Effector memory CD8-positive, alpha-beta T cell (primary cell): ENCODE measurements around the gene SLC35G4.
"Not testable (repeated sequence)": the region's sequence is repeated elsewhere in the genome, so short reads cannot be mapped to it uniquely, and the experiment has no call there.

Source experiments
- ATAC-seq: fragments of 150-1000 bp; cut with Tn5 transposase; replicated peaks from 2 replicates; pipeline ENCODE4 v1.10.0; 2021; ENCODE audit warnings: mild to moderate bottlenecking, moderate library complexity
- DNase-seq, 3 experiments: peaks; one replicate each; pipeline ENCODE4 v3.0.0; 2021
- H3K27ac Mint-ChIP-seq, 2 donors: one replicate each; pipeline ENCODE4 v1.8.0; 2022; ENCODE audit warnings: mild to moderate bottlenecking in 2 of 2, mixed read lengths in 2 of 2, moderate library complexity in 2 of 2
- H3K27me3 Mint-ChIP-seq, 2 donors: one replicate each; pipeline ENCODE4 v1.8.0; 2022; ENCODE audit warnings: mixed read lengths in 2 of 2
- H3K36me3 Mint-ChIP-seq: one replicate; pipeline ENCODE4 v1.8.0; 2022; ENCODE audit warnings: mild to moderate bottlenecking, moderate library complexity, mixed read lengths; ENCODE audit not compliant: insufficient read depth
- H3K4me1 Mint-ChIP-seq, 2 donors: one replicate each; pipeline ENCODE4 v1.8.0; 2022; ENCODE audit warnings: low read depth in 2 of 2, mixed read lengths in 2 of 2
- H3K4me3 Mint-ChIP-seq, 2 donors: one replicate each; pipeline ENCODE4 v1.8.0; 2022; ENCODE audit warnings: mild to moderate bottlenecking in 2 of 2, mixed read lengths in 2 of 2, moderate library complexity in 2 of 2
- H3K9me3 Mint-ChIP-seq, 2 donors: one replicate each; pipeline ENCODE4 v1.8.0; 2022; ENCODE audit warnings: mixed read lengths in 2 of 2
- total RNA-seq, 9 experiments: gene quantifications; one replicate each; lab custom pipeline; 2026; lab: John Stamatoyannopoulos, UW

SLC35G4 gene
- 0 reads per million in 9 experiments for total RNA-seq

- H3K27ac Mint-ChIP-seq, H3K4me3 Mint-ChIP-seq, H3K27me3 Mint-ChIP-seq, H3K36me3 Mint-ChIP-seq, ATAC-seq, H3K4me1 Mint-ChIP-seq, DNase-seq, H3K9me3 Mint-ChIP-seq: not testable (repeated sequence)
Observed at GRCh38 chr18:11609488-11609887, at the start of gene SLC35G4. SLC35G4 (plus strand) TSS chr18:11609596; CDS start chr18:11609596, 0 bp downstream.

GRCh38 chr18:11561293-11561692 is 48.1 kb upstream of the SLC35G4 start:
- H3K4me3 Mint-ChIP-seq, result no peak overlapping the region
- no peaks in the 10 kb centered on the region for H3K36me3 Mint-ChIP-seq
- DNase-seq (no peak), ATAC-seq (no peak)
- H3K27ac Mint-ChIP-seq, result no peak overlapping the region
- H3K4me1 Mint-ChIP-seq, result no peaks in the 10 kb centered on the region
- no peaks in the 10 kb centered on the region for H3K9me3 Mint-ChIP-seq
- peaks cover under 1 to 11% of the 10 kb centered on the region in 2 donors for H3K27me3 Mint-ChIP-seq

GRCh38 chr18:11565716-11566115 is 43.7 kb upstream of the SLC35G4 start:
- Mint-ChIP-seq H3K36me3 (no peaks in the 10 kb centered on the region), H3K9me3 (no peaks in the 10 kb centered on the region), H3K27me3 (peaks cover 28 to 29% of the 10 kb centered on the region in 2 donors), H3K4me3 (no peak overlapping the region), H3K4me1 (no peaks in the 10 kb centered on the region), H3K27ac (no peak overlapping the region)
- ATAC-seq, result no peak
- no peak for DNase-seq

- Mint-ChIP-seq H3K4me1 (no peaks in the 10 kb centered on the region), H3K27me3 (peaks cover 27 to 29% of the 10 kb centered on the region in 2 donors), H3K9me3 (no peaks in the 10 kb centered on the region), H3K36me3 (no peaks in the 10 kb centered on the region), H3K4me3 (no peak overlapping the region), H3K27ac (no peak overlapping the region)
- DNase-seq (no peak), ATAC-seq (no peak)
Observed at GRCh38 chr18:11566236-11566965, 43.0 kb upstream of the SLC35G4 start.

GRCh38 chr18:11567396-11567795 is 42.0 kb upstream of the SLC35G4 start:
- peaks cover 2% of the 10 kb centered on the region for H3K36me3 Mint-ChIP-seq
- ATAC-seq (no peak), DNase-seq (no peak)
- H3K9me3 Mint-ChIP-seq, result no peaks in the 10 kb centered on the region
- H3K27ac Mint-ChIP-seq, result no peak overlapping the region
- H3K4me3 Mint-ChIP-seq, result no peak overlapping the region
- H3K27me3 Mint-ChIP-seq, result peaks cover 18 to 38% of the 10 kb centered on the region in 2 donors
- peaks cover 0 to 1% of the 10 kb centered on the region in 2 donors for H3K4me1 Mint-ChIP-seq

GRCh38 chr18:11570073-11570588 is 39.3 kb upstream of the SLC35G4 start:
- DNase-seq, result no peak
- no peak overlapping the region for H3K27ac Mint-ChIP-seq
- no peak for ATAC-seq
- no peak overlapping the region for H3K4me3 Mint-ChIP-seq
- H3K36me3 Mint-ChIP-seq, result peaks cover 2% of the 10 kb centered on the region
- peaks cover 0 to 1% of the 10 kb centered on the region in 2 donors for H3K4me1 Mint-ChIP-seq
- H3K27me3 Mint-ChIP-seq, result peaks cover 18 to 48% of the 10 kb centered on the region in 2 donors
- H3K9me3 Mint-ChIP-seq, result no peaks in the 10 kb centered on the region

GRCh38 chr18:11570769-11571412 is 38.5 kb upstream of the SLC35G4 start:
- peaks cover 0 to 1% of the 10 kb centered on the region in 2 donors for H3K4me1 Mint-ChIP-seq
- H3K27me3 Mint-ChIP-seq, result peaks cover 18 to 48% of the 10 kb centered on the region in 2 donors
- no peak overlapping the region for H3K4me3 Mint-ChIP-seq
- ATAC-seq (no peak), DNase-seq (no peak)
- H3K27ac Mint-ChIP-seq, result no peak overlapping the region
- no peaks in the 10 kb centered on the region for H3K9me3 Mint-ChIP-seq
- peaks cover 2% of the 10 kb centered on the region for H3K36me3 Mint-ChIP-seq

- peaks cover 2% of the 10 kb centered on the region for H3K36me3 Mint-ChIP-seq
- peaks cover 15 to 39% of the 10 kb centered on the region in 2 donors for H3K27me3 Mint-ChIP-seq
- no peak overlapping the region for H3K4me3 Mint-ChIP-seq
- no peak for DNase-seq
- no peaks in the 10 kb centered on the region for H3K9me3 Mint-ChIP-seq
- no peak overlapping the region for H3K27ac Mint-ChIP-seq
- H3K4me1 Mint-ChIP-seq, result peaks cover 2 to 3% of the 10 kb centered on the region in 2 donors
- no peak for ATAC-seq
Observed at GRCh38 chr18:11572201-11572600, 37.2 kb upstream of the SLC35G4 start.

- Mint-ChIP-seq H3K27me3 (peaks cover 0 to 20% of the 10 kb centered on the region in 2 donors), H3K9me3 (no peaks in the 10 kb centered on the region), H3K4me1 (peaks cover 5 to 12% of the 10 kb centered on the region in 2 donors), H3K36me3 (peaks cover 2% of the 10 kb centered on the region), H3K4me3 (no peak overlapping the region), H3K27ac (no peak overlapping the region)
- no peak for ATAC-seq
- no peak for DNase-seq
Observed at GRCh38 chr18:11574545-11574944, 34.9 kb upstream of the SLC35G4 start.

- ATAC-seq (peak; percentile 12), DNase-seq (no peak)
- no peaks in the 10 kb centered on the region for H3K36me3 Mint-ChIP-seq
- no peak overlapping the region for H3K4me3 Mint-ChIP-seq
- no peaks in the 10 kb centered on the region for H3K9me3 Mint-ChIP-seq
- peaks cover 0 to 10% of the 10 kb centered on the region in 2 donors for H3K27me3 Mint-ChIP-seq
- H3K4me1 Mint-ChIP-seq, result peaks cover 5 to 13% of the 10 kb centered on the region in 2 donors
- H3K27ac Mint-ChIP-seq, result peak overlapping the region in 1 of 2 donors; percentile 35
Observed at GRCh38 chr18:11577271-11578112, 31.9 kb upstream of the SLC35G4 start.

GRCh38 chr18:11578799-11579198 is 30.6 kb upstream of the SLC35G4 start:
- Mint-ChIP-seq H3K27ac (no peak overlapping the region), H3K27me3 (no peaks in the 10 kb centered on the region), H3K4me3 (no peak overlapping the region), H3K9me3 (no peaks in the 10 kb centered on the region), H3K4me1 (peaks cover 5 to 13% of the 10 kb centered on the region in 2 donors), H3K36me3 (no peaks in the 10 kb centered on the region)
- no peak for DNase-seq
- no peak for ATAC-seq

- H3K4me1 Mint-ChIP-seq, result peaks cover 5 to 13% of the 10 kb centered on the region in 2 donors
- no peak overlapping the region for H3K4me3 Mint-ChIP-seq
- no peaks in the 10 kb centered on the region for H3K9me3 Mint-ChIP-seq
- no peaks in the 10 kb centered on the region for H3K27me3 Mint-ChIP-seq
- no peak for ATAC-seq
- H3K27ac Mint-ChIP-seq, result no peak overlapping the region
- H3K36me3 Mint-ChIP-seq, result no peaks in the 10 kb centered on the region
- DNase-seq, result no peak
Observed at GRCh38 chr18:11579916-11580315, 29.5 kb upstream of the SLC35G4 start.

- H3K27me3 Mint-ChIP-seq, result no peaks in the 10 kb centered on the region
- no peak for ATAC-seq
- no peak overlapping the region for H3K27ac Mint-ChIP-seq
Observed at GRCh38 chr18:11581286-11581685, 28.1 kb upstream of the SLC35G4 start.

More at GRCh38 chr18:11581286-11581685, 28.1 kb upstream of the SLC35G4 start:
- peaks cover 5 to 13% of the 10 kb centered on the region in 2 donors for H3K4me1 Mint-ChIP-seq
- no peak overlapping the region for H3K4me3 Mint-ChIP-seq
- no peak for DNase-seq
- no peaks in the 10 kb centered on the region for H3K9me3 Mint-ChIP-seq
- H3K36me3 Mint-ChIP-seq, result no peaks in the 10 kb centered on the region
